SH-SY5Y (cell line): ENCODE measurements around the gene NR1H2.

Source experiments
- GATA2 ChIP-seq: IDR thresholded peaks from 2 replicates; pipeline ENCODE4 v1.6.1; 2011; ENCODE audit warnings: mild to moderate bottlenecking, low read depth, low read length
- GATA3 ChIP-seq: IDR thresholded peaks from 2 replicates; pipeline ENCODE4 v1.6.1; 2011; ENCODE audit warnings: low read depth, mild to moderate bottlenecking, low read length, moderate library complexity

NR1H2 gene

GRCh38 chr19:50376166-50377050 is at the start of gene NR1H2:
Gene NR1H2, plus strand, starts transcription at chr19:50376457. Its CDS starts 1,149 bp downstream, at chr19:50377606.
- TF ChIP-seq GATA3 (no peak), GATA2 (no peak)

DNA sequence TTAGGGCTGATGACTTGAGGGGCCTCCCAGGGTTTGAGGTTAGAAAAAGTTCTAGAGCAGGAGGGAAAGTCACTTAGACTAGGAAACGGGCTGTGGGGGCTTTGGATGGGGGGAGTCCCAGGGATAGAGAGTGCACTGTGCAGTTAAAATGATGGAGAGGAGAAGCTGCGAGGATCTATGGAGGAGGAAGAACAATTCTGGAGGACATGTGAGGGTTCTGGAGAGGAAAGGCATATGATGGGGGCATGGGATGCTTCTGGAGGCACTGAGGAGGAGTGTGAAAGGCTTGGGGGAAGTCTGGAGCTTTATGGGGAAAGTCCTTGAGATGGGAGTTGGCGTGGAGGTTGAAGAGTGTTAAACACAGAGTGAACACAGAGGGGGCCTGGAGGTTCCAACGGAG is 49.2 kb upstream of the NR1H2 start:
- no peak for TF ChIP-seq GATA2

- TF ChIP-seq GATA3 (no peak), GATA2 (no peak)
Measured at GRCh38 chr19:50327461-50328223, 48.6 kb upstream of the NR1H2 start.

DNA sequence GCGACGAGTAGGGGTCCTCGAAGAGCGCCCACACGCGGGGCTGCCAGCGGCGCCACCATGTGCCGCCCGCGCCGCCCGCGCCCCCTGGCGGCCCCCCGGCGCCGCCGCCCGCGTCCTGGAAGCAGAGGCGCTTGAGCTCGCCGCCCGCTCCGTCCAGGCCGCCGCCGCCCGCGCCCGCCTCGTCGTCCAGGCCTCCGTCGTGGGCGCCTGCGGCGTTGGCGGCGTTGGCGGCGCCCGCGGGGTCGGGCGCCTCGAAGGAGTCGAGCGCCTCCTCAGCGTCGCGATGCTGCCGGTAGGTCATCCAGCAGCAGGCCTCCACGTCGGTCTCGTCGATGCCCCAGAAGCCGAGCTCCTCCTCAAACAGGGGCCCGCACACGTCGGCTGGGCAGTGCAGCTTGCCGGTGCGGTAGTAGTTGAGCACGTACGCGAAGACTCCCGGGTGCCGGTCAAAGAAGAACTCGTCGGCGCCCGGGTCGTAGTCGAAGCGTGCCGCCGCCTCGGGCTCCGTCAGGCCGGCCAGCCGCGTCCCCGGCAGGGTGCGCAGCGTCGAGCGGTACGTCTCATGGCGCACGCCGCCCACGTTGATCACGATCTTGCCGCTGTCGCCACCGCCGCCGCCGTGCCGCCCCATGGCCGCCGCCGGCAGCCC is 47.9 kb upstream of the NR1H2 start:
- no peak for TF ChIP-seq GATA2
- TF ChIP-seq GATA3, result no peak

DNA sequence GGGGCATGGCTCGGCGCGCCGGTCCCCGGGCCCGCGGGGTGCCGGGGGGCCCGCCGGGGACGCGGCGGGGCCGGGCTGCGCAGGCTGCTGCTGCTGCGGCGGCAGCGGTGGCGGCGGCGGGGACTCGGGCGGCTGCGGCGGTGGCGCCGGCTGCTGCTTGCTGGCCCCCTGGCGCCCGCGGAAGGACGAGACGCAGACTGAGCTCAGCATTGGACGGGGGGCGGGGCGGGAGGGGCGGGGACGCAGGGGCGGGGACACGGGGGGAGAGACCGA is 47.4 kb upstream of the NR1H2 start:
- TF ChIP-seq GATA3 (no peak), GATA2 (no peak)

- TF ChIP-seq GATA2, result no peak
- no peak for TF ChIP-seq GATA3
Measured at GRCh38 chr19:50329146-50329925, 46.9 kb upstream of the NR1H2 start, which contains the start of gene KCNC3. Gene KCNC3, minus strand, starts transcription at chr19:50329377. Its CDS starts 295 bp downstream, at chr19:50329082.

- peak; percentile 67 for TF ChIP-seq GATA2
- no peak for TF ChIP-seq GATA3
Measured at GRCh38 chr19:50330365-50331078, 45.7 kb upstream of the NR1H2 start.

- TF ChIP-seq GATA2, result no peak
- no peak for TF ChIP-seq GATA3
Measured at GRCh38 chr19:50331221-50331993, 44.9 kb upstream of the NR1H2 start.

DNA sequence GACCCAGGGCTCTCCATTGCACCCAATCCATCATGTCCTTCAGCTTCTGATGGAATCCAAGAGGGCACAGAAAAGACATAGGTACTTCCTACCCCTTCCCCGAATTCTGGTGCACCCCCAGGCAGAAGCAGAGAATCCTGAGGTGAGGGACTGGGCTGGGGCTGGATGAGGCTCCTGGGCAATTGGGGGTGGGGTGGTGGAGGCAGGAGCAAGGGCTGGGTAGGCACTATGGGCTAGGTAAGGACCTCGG is 44.3 kb upstream of the NR1H2 start:
- no peak for TF ChIP-seq GATA3
- TF ChIP-seq GATA2, result no peak

DNA sequence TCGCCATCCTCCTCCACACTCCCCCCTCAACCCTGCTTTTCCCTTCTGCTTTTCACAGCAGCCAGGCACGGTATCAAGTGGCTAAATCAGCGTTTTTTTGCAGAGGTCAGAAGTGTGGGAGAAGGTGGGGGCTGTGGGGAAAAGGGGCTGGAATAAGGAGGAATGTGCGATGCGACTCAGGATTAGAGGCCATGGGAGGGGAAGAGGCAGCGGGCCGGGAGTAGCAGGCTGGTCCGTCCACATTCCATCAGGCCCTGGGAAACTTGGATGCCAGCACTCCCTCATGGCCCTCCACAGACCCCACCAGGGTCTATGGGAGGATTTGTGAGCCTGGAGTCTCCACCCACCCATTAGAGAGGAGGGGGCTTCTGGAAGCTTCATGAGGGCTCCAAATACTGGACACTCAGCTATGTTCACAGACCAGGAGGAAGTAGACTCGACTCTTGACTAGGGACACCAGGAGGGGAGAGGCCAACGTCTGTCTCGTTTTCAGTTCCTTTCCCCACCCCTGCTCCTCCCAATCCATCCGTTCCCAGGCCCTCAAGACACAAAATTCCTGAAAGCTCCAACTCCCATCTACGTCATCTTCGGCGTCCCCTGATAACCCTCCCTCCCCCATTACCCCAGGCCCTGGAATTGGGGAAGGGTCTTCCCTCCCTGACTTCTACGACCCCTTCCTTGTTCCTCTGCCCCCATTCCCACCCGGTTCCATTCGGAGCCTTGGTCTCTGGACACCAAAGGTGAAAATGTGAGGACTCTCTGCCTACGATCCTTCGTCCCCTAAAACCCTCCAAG is 43.8 kb upstream of the NR1H2 start:
- TF ChIP-seq GATA3, result no peak
- no peak for TF ChIP-seq GATA2

GRCh38 chr19:50333235-50333736 is 43.0 kb upstream of the NR1H2 start:
- TF ChIP-seq GATA3 (no peak), GATA2 (no peak)
